PFSK-1 (cell line): ENCODE data around the gene KIRREL3.

Source experiments
- FOXP2 ChIP-seq: optimal IDR thresholded peaks from 2 replicates; pipeline ENCODE3; 2011; ENCODE audit warnings: borderline replicate concordance, control low read depth, inconsistent platforms; ENCODE audit not compliant: insufficient read depth; ENCODE audit errors: extremely low read length, extremely low read depth
- POLR2AphosphoS5 ChIP-seq: IDR thresholded peaks from 2 replicates; pipeline ENCODE4 v1.6.1; 2012; ENCODE audit warnings: low read depth, mild to moderate bottlenecking, control low read depth, low read length, moderate library complexity
- REST ChIP-seq, 2 experiments: IDR thresholded peaks; 2 replicates each; pipeline versions ENCODE4 v1.6.1 to v1.8.0; 2011 to 2012; ENCODE audit warnings: low read depth in 2 of 2, low read length in 2 of 2, control low read depth in 1 of 2, inconsistent platforms in 1 of 2, mild to moderate bottlenecking in 1 of 2, moderate library complexity in 1 of 2; ENCODE audit not compliant: insufficient read depth in 1 of 2
- SIN3A ChIP-seq: IDR thresholded peaks from 2 replicates; pipeline ENCODE4 v1.6.1; 2012; ENCODE audit warnings: mild to moderate bottlenecking, low read length, moderate library complexity, borderline replicate concordance; ENCODE audit not compliant: insufficient read depth
- TAF1 ChIP-seq: IDR thresholded peaks from 2 replicates; pipeline ENCODE4 v1.6.1; 2012; ENCODE audit warnings: low read length, control low read depth, borderline replicate concordance; ENCODE audit not compliant: insufficient read depth

The KIRREL3 gene

DNA sequence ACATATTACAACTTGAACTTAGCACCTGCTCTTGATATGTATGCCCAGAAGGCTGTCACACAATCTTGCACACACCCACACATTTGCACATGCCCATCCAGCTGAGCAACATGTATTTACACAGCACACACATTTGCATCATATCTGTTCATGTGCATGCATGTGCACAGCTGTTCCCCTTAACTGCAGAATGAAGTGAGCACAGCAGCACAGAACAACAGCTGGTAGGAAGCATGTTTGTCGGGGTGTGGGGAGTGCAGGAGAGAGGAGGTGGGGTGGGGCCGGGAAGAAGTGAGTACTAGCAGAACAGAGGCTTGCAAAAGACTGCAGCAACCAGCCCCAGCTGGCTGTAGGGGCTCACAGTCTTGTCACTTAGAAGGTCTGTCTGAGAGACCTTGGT lies 296.5 kb downstream of the KIRREL3 start:
- no peak for TF ChIP-seq SIN3A
- no peak for TF ChIP-seq POLR2AphosphoS5
- no peak for TF ChIP-seq REST (IDR thresholded peaks at IDR 0.05; ENCODE audit: insufficient read depth in 1 of 2, low read depth in 2 of 2, low read length in 2 of 2)
- TF ChIP-seq FOXP2: no peak
- no peak for TF ChIP-seq TAF1

- no peak for TF ChIP-seq TAF1
- TF ChIP-seq REST (IDR thresholded peaks at IDR 0.05; ENCODE audit: insufficient read depth in 1 of 2, low read depth in 2 of 2, low read length in 2 of 2): no peak
- no peak for TF ChIP-seq FOXP2
- no peak for TF ChIP-seq POLR2AphosphoS5
- TF ChIP-seq SIN3A: no peak
These were observed 296.9 kb downstream of the KIRREL3 start for GRCh38 chr11:126703662-126704061.

GRCh38 chr11:126702987-126703386 lies 297.6 kb downstream of the KIRREL3 start:
- TF ChIP-seq TAF1: no peak
- no peak for TF ChIP-seq REST (IDR thresholded peaks at IDR 0.05; ENCODE audit: insufficient read depth in 1 of 2, low read depth in 2 of 2, low read length in 2 of 2)
- TF ChIP-seq POLR2AphosphoS5: no peak
- peak; percentile 42 for TF ChIP-seq FOXP2

DNA sequence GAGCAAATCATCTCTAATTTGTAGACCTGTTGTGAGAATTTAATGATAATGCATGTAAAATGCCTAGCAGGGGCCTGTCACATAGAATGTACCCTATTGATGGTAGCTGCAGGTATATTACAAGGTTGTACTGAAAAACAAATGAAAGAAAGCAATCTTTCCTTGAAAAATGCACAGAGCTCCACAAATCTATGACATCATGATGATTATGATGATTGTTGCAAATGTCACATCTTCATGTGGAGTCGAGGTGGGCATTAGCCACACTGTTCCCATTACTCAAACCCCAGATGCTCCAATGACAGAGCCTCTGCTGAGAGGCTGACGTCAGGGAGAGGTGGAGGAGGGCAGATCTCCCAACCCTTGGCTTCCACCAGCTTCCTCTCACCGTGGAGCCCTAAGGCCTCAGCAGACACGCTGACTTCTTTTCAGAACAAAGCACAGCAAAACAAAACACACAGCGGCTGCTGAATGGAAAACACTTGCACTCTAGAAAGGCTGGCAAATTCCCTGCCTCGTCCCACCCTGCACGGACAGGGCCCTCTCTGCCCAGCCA lies 298.3 kb downstream of the KIRREL3 start:
- TF ChIP-seq POLR2AphosphoS5: no peak
- no peak for TF ChIP-seq SIN3A
- TF ChIP-seq FOXP2: no peak
- no peak for TF ChIP-seq REST (IDR thresholded peaks at IDR 0.05; ENCODE audit: insufficient read depth in 1 of 2, low read depth in 2 of 2, low read length in 2 of 2)
- no peak for TF ChIP-seq TAF1

DNA sequence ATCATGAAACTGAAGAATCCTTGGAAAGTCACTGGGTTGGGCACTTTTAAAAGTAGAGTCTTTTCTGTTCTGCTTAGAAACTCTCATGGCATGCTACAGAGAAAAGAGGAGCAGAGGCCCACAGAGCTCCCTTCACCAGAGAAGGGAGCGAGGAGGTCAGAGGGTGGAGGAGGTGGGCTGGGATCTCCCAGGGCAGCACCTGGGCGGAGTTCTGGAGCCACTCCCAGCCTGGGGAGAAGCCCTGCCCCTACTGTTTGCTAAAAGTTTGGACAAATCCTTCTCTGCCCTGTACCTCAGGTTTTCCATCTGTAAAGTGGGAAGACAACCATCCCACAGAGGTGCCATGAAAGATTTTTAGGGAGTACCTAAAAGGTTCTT lies 299.1 kb downstream of the KIRREL3 start:
- no peak for TF ChIP-seq TAF1
- TF ChIP-seq FOXP2: no peak
- TF ChIP-seq POLR2AphosphoS5: no peak
